Left lung (tissue), 14 donors: ENCODE results near the gene KRTAP23-1. TPM values are rescaled to one million over a fixed set of nuclear protein-coding genes. Genes with fewer than 3 reads are reported as not detected.

Experiments
- ATAC-seq: fragments of 200-7000 bp; cut with Tn5 transposase; one replicate; pipeline ENCODE4 v1.9.1; 2020; ENCODE audit warnings: moderate library complexity
- DNase-seq, 4 donors: peaks; one replicate each; pipeline ENCODE4 v3.0.0-alpha.2; 2013 to 2020
- H3K27ac ChIP-seq, 2 donors: fragments of 200-600 bp; sonication (generic) in 1 of 2; one replicate each; pipeline versions ENCODE4 v1.5.0 to v1.8.0; 2020 to 2021
- H3K27me3 ChIP-seq, 2 donors: fragments of 200-600 bp; sonication (generic) in 1 of 2; one replicate each; pipeline versions ENCODE4 v1.5.0 to v1.8.0; 2020 to 2021
- H3K36me3 ChIP-seq, 2 donors: fragments of 200-600 bp; sonication (generic) in 1 of 2; one replicate each; pipeline versions ENCODE4 v1.5.0 to v1.8.0; 2020 to 2021
- H3K4me1 ChIP-seq, 2 donors: fragments of 200-600 bp; one replicate each; pipeline ENCODE4 v1.8.0; 2021
- H3K4me3 ChIP-seq, 2 donors: fragments of 200-600 bp; sonication (generic) in 1 of 2; one replicate each; pipeline versions ENCODE4 v1.5.0 to v1.8.0; 2020 to 2021; ENCODE audit warnings: mild to moderate bottlenecking in 1 of 2
- H3K9me3 ChIP-seq, 2 donors: fragments of 200-600 bp; sonication (generic) in 1 of 2; one replicate each; pipeline versions ENCODE4 v1.5.0 to v1.8.0; 2020 to 2021
- intact Hi-C, 2 donors: fragments of 100-400 bp; cut with DNase I; formaldehyde crosslinking; loops; one replicate each; pipeline versions ENCODE4 v1.11.2 to v1.14.2; 2022
- long read RNA-seq, 12 donors: library from polyadenylated mRNA in 2 of 12; unstranded in 2 of 12; transcript quantifications; one replicate each; pipeline ENCODE4 v2.0.0 and lab custom pipeline, GENCODE V29; 2019 to 2026
- polyA plus RNA-seq, 6 donors: library from polyadenylated mRNA; unstranded; fragments of 120-200 nt; gene quantifications; one replicate each; pipeline ENCODE4 v1.2.1, GENCODE V29; 2013; ENCODE audit not compliant: insufficient read length in 6 of 6
- total RNA-seq, 2 donors: library from RNA; stranded (reverse); fragmentation: NEBNext Ultra II Directional; extraction: Animal tissue kit (Norgen Biotek cat#: 25700); gene quantifications; one replicate each; pipeline ENCODE4 v1.2.1, GENCODE V29; 2021
- TF ChIP-seq, protein P1 (sequence below), 2 donors: fragments of 200-600 bp; sonication (generic) in 1 of 2; IDR thresholded peaks; one replicate each; pipeline versions ENCODE4 v1.5.0 to v1.8.0; 2021; ENCODE audit warnings: antibody characterized with exemption in 2 of 2
- donor health status: DM: no; HTN: yes; CAD: no.
- donor health status: DM: no; HTN: no; CAD: no.

The KRTAP23-1 gene, protein sequence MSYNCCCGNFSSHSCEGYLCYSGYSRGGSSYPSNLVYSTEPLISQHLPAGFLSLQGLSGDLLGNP
- total RNA-seq (not detected), polyA plus RNA-seq (not detected)
- long read RNA-seq, donor 1 = 0 reads
- long read RNA-seq, donor 2 = 0 reads
- long read RNA-seq, donor 3 = 0 reads
- long read RNA-seq, donor 4 = 0 reads
- long read RNA-seq, donor 5 = 0 reads
- long read RNA-seq, donor 6 = 0 reads
- long read RNA-seq, donor 7 = 0 reads
- long read RNA-seq, donor 8 = 0 reads
- long read RNA-seq, donor 9 = 0 reads
- long read RNA-seq, donor 10 = 0 reads
- long read RNA-seq, donor 11 = 0 reads
- long read RNA-seq, donor 12 = 0 reads

DNA sequence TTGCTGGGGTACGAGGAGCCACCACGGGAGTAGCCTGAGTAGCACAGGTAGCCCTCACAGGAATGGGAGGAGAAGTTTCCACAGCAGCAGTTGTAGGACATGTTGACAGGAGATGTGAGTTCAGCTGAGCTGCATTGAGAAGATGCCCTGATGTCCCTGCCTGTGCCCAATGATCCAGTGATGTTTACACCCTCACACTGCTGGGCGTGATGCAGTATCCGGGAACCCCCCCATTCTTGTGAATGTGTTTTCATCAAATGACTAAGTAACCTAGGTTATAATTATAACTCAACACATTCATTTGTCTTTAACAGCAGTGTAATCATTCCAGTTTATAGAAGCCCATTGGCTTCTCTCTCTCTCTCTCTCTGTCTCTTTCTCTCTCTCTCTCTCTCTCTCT, at the start of gene KRTAP23-1:
TSS of gene KRTAP23-1 (minus strand) at position 101 of the 400 bp plus-strand sequence. CDS start at position 101, 0 bp downstream.
- ATAC-seq (no peak), DNase-seq (no peak)
- Histone ChIP-seq H3K4me1 (no peaks in the 10 kb centered on the region), H3K36me3 (no peaks in the 10 kb centered on the region), H3K9me3 (peaks cover 0 to 10% of the 10 kb centered on the region in 2 donors), H3K27me3 (no peaks in the 10 kb centered on the region), H3K4me3 (no peak within 1 kb of the TSS), H3K27ac (no peak within 1 kb of the TSS)
- intact Hi-C loops = no loop called here
- TF ChIP-seq, protein P1, sequence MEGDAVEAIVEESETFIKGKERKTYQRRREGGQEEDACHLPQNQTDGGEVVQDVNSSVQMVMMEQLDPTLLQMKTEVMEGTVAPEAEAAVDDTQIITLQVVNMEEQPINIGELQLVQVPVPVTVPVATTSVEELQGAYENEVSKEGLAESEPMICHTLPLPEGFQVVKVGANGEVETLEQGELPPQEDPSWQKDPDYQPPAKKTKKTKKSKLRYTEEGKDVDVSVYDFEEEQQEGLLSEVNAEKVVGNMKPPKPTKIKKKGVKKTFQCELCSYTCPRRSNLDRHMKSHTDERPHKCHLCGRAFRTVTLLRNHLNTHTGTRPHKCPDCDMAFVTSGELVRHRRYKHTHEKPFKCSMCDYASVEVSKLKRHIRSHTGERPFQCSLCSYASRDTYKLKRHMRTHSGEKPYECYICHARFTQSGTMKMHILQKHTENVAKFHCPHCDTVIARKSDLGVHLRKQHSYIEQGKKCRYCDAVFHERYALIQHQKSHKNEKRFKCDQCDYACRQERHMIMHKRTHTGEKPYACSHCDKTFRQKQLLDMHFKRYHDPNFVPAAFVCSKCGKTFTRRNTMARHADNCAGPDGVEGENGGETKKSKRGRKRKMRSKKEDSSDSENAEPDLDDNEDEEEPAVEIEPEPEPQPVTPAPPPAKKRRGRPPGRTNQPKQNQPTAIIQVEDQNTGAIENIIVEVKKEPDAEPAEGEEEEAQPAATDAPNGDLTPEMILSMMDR (IDR thresholded peaks at IDR 0.05) = no peak

DNA sequence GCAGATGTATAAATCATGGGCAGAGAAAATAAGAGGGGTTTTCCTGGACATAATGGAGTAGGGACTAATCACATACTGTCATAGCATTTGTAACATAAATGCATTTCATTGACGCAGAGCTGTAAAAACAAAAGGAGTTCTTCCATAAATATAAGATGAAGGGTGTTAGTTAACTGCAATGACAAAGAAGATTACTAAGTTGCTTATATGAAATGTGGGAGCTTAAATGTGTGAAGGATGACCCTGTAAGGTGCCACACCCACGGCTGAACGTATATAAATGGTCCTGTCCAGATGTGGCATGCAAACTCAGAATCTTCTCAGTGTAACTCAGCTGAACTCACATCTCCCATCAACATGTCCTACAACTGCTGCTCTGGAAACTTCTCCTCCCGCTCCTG, 47.3 kb upstream of the KRTAP23-1 start, which contains the start of gene KRTAP13-1:
TSS of gene KRTAP13-1 (plus strand) at position 301 of the 400 bp plus-strand sequence. CDS start at position 357, 56 bp downstream.
- peaks cover 0 to 4% of the 10 kb centered on the region in 2 donors for H3K9me3 ChIP-seq
- intact Hi-C loops = no loop called here
- H3K4me3 ChIP-seq = no peak within 1 kb of the TSS
- H3K36me3 ChIP-seq = no peaks in the 10 kb centered on the region
- TF ChIP-seq, protein P1 (IDR thresholded peaks at IDR 0.05) = no peak
- H3K27me3 ChIP-seq = no peaks in the 10 kb centered on the region
- DNase-seq (no peak), ATAC-seq (no peak)
- no peak within 1 kb of the TSS for H3K27ac ChIP-seq
- no peaks in the 10 kb centered on the region for H3K4me1 ChIP-seq

DNA sequence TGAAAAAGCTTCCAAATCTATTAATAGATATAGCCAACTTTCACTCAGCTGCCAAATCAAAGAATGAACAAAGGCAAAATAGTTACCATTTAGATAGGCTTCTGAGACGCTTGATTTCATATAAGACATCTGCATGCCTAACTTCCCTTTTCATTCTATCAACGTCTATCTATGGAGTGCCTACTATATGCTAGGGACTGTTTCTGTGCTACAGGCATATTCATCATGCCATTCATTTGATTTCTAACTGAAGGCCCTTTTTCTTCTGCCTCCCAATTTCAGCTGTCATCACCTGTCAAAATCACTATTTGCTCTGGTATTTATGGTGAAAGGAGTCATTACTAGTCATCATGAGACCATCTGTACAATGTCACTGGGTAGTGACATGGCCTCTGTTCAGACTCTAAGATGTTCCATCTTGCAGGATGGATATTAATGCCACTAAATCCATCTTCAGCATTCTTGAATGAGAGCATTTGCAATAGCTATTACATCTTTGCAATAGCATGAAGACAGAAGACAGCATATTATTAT, 43.2 kb upstream of the KRTAP23-1 start:
- ATAC-seq (no peak), DNase-seq (no peak)
- Histone ChIP-seq H3K27ac (no peak overlapping the region), H3K27me3 (no peaks in the 10 kb centered on the region), H3K36me3 (no peaks in the 10 kb centered on the region), H3K4me1 (no peaks in the 10 kb centered on the region), H3K4me3 (no peak overlapping the region), H3K9me3 (peaks cover 0 to 10% of the 10 kb centered on the region in 2 donors)
- TF ChIP-seq, protein P1 (IDR thresholded peaks at IDR 0.05) = no peak
- intact Hi-C loops = no loop called here

DNA sequence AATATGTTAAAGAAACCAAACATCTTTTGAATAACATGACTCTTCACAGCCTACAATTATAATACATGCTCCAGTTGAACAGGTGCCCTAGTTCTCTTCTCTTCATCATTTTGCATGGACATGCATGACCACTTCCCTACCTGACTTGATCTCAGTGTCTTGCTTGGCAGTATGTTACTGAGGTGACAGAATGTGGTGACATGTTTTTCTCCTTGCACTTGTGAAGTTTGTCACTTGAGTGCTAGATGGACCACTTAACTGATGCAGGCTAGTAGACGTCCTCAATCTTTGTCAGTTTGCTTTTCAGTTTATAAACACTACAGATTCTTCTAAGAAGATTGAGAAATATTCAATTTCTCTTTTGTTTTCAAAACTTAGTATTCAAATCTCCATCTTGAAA, 33.8 kb upstream of the KRTAP23-1 start:
- DNase-seq (no peak), ATAC-seq (no peak)
- no peak overlapping the region for H3K4me3 ChIP-seq
- intact Hi-C loops = no loop called here
- no peaks in the 10 kb centered on the region for H3K27me3 ChIP-seq
- H3K27ac ChIP-seq = no peak overlapping the region
- no peaks in the 10 kb centered on the region for H3K36me3 ChIP-seq
- H3K9me3 ChIP-seq = no peaks in the 10 kb centered on the region
- TF ChIP-seq, protein P1 (IDR thresholded peaks at IDR 0.05) = no peak
- H3K4me1 ChIP-seq = no peaks in the 10 kb centered on the region

DNA sequence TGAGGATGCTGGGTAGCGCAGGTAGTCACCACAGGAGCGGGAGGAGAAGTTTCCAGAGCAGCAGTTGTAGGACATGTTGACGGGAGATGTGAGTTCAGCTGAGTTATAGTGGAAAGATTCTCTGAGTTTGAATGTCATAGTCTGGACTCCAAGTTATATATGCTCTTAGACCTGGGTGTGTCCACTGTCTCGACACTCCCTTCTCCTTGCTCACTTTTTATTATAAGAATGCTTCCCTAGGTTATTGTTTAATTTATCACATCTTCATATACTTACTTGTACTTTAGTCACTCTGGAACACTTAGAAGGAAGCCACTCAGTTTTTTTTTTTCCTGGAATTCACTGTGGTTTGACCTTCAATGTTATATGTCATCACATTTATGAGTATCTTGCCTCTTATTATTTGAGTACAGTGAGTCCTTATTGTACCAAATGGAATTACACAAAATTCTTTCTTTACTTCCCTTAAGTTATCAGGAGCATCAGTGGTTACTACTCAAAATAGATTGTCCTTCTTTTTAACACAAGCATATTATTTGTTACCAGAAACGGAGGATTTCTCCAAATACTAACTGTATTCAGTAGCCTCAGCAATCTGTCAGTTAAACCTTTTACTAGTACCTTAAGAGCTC, 23.8 kb upstream of the KRTAP23-1 start, which contains the start of gene KRTAP13-2:
TSS of gene KRTAP13-2 (minus strand) at position 133 of the 632 bp plus-strand sequence. CDS start at position 75, 58 bp downstream.
- H3K27ac ChIP-seq = no peak within 1 kb of the TSS
- ATAC-seq (no peak), DNase-seq (no peak)
- TF ChIP-seq, protein P1 (IDR thresholded peaks at IDR 0.05) = no peak
- peaks cover 0 to 2% of the 10 kb centered on the region in 2 donors for H3K9me3 ChIP-seq
- no peaks in the 10 kb centered on the region for H3K27me3 ChIP-seq
- H3K4me3 ChIP-seq = no peak within 1 kb of the TSS
- intact Hi-C loops = no loop called here
- no peaks in the 10 kb centered on the region for H3K4me1 ChIP-seq
- H3K36me3 ChIP-seq = no peaks in the 10 kb centered on the region
